NCI-H1092 treated with DMSO at 0.1 percent for 48 hours (cell line): ENCODE results near the gene LLGL2.
A peak's percentile ranks its signal among the peaks of the same experiment; 100 is the strongest.
"Not testable (repeated sequence)": the region's sequence is repeated elsewhere in the genome, so short reads cannot be mapped to it uniquely, and the experiment has no call there.

Experiments used
- DNase-seq: peaks from one replicate; lab custom pipeline; 2025; lab: John Stamatoyannopoulos, UW

Gene LLGL2

DNA sequence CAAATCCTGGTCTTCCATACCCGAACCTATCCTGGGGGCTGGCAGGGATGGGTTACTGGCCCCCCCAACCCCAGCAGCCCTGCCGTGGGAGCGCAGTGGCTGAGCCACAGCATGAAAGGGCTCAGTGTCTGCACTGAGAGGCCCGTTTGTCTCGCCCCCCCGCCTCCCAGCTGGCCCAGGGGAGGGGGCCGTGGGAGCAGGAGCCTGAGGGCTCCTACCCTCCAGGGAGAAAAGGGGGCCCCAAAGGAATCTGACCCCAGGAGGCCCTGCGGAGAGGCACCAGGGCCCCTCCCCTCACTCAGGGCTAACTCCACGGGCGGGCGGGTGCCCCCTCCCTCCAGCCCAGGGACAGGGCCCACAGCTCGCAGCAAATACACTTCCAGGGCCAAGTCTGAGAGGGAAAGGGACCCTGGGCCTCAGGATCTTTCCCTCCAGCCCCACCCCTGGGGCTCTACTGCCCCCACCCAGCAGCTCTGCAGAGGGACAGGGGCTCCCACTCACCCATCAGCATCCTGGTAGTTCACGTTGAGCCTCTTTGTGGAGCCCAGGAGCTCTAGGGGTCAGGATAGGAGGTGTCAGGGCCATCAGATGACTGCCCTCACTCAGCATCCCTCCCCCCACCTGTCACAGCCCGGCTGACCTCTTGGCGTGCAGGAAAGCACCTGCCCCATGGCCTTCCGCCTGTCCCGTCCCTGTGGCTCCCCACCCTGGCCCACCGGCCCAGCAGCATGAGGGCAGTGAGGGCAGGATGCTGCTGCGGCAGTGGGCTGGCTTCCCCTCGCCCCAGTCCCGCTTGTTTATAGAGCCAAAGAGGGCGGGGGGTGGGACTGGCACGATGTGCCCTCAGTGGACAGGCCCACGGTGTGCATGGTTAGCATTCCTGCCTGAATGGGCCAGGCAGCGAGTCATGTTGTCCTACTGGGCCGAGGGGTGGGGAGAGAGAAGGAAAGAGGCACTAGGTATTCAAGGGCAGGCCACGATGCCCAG lies 17.5 kb upstream of the LLGL2 start:
- DNase-seq, result no peak

DNA sequence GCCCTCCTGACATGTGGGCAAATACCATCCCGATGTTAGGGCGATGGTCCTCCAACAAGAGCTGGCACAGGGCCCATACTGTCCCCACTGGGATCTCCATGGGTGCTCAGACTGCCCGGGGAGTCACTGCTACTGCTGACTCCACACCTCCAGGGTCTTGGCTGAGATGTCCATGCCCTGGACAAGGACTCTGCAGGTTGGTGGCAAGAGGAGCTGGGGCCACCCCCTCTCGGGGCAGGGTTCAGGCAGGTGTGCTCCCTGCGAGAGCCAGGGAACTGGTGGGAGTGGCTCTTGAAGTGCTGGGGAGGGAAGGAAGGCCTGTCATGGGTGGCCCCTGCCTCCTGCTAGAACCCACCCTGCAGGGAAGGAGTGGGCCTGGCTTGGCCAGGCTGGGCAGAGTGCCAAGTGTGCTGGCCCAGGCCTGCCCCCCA lies 16.6 kb upstream of the LLGL2 start:
- no peak for DNase-seq

- DNase-seq, result no peak
Measured at GRCh38 chr17:75509528-75510258, 15.8 kb upstream of the LLGL2 start.

GRCh38 chr17:75511270-75511609 lies 14.3 kb upstream of the LLGL2 start:
- DNase-seq, result no peak

GRCh38 chr17:75511610-75512575 lies 13.6 kb upstream of the LLGL2 start:
- DNase-seq, result no peak

DNA sequence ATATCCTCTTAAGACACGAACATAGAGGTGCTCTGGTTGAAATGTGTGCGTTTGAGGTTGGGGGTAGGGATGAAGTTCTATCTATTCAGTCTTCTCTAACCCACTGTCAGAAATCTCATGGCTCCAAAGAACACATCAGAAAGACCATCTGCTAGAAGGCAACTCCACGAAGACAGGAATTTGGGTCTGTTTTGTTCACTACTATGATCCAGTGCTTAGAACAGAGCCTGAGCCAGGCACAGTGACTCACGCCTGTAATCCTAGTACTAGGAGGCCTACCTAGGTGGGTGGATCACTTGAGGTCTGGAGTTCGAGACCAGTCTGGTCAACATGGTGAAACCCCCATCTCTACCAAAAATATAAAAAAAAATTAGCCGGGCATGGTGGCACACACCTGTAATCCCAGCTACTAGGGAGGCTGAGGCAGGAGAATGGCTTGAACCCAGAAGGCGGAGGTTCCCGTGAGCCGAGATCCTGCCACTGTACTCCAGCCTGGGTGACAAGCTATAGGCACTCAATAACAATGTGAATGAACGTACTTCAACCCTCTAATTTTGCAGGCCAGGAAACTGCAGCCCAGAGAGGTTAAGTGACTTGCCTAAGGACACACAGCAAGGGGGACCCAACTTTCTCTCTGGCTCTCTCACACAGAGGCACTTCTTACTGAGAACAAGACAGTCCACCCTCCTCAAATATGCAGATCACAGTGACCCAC lies 12.4 kb upstream of the LLGL2 start:
- no peak for DNase-seq

GRCh38 chr17:75513641-75514000 lies 11.9 kb upstream of the LLGL2 start:
- DNase-seq, result no peak

DNA sequence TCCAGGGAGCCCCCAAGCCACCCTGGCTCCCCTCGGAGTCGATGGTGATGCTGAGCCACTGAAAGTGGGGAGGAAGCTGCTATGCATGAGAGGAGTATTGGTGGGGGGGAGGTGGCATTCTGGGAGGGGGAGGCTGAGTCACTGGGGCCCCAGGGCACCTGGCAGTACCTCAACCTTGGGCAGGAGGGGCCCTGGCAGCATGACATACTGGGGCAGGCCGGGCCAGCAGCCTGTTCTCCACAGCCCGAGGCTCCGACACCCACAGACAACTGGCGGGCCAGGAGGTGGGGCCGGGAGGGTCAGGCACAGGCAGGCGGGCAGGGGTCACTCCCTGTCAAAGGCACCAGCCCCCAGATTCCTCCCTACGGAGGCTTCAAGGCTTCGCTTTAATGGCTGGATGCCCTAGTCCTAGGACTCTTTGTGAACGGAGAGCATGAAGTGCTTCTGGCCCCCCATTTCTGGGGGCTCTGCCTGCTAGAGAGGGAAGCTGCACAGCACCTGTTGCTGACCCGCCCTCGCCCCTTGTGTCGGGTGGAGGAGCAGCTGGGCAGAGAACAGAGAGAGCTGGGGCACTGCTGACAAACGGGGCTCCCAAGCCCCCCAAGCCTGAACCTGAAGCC lies 11.1 kb upstream of the LLGL2 start:
- DNase-seq, result no peak

- no peak for DNase-seq
Measured at GRCh38 chr17:75514919-75515495, 10.5 kb upstream of the LLGL2 start.

DNA sequence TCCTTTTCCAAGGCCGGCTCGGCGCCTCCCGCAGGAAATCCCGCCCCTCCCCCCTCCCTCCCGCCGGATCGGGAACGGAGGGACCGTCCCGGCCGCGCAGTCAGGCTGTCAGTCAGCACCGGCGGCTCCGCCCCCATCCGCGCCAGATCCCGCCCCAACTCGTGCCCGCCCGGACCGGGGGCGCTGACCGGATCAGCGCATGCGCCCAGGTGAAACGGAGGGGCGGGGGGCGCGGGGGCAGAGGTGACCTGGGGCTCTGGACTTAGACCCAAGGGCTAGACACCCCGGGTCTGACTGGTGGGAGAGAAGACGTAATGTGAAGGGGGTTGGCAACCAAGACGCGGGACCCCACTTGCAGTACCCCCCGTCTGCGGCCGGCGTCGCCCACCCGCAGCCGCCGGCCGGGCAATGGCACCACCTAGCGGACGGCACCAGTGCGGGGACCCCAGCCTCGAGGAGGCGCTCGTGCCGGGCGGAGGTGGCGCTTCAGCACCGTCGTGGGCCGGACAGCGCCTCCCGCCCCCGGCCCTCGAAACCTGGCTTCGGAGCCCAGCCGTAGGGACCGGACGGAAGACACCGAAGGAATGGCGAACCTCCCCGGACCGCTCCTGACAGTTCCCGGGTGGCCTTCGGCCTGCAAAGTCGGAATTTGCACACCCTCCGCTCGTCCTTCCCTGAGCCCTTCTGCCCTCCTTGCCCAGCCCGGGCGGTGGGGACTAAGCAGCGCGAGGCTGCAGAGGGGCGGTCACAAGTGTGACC lies 9.8 kb upstream of the LLGL2 start, which contains the start of gene CASKIN2:
Gene CASKIN2 (minus strand): TSS at position 42 of the 759 bp plus-strand sequence. CDS start 1,733 bp downstream, outside the sequence.
- DNase-seq, result peak; percentile 82

- DNase-seq, result peak; percentile 88
Measured at GRCh38 chr17:75516255-75516618, 9.3 kb upstream of the LLGL2 start, which contains the start of gene TSEN54. Gene TSEN54 (plus strand): TSS chr17:75516528. CDS start chr17:75516561, 33 bp downstream.

GRCh38 chr17:75516619-75517296 lies 8.7 kb upstream of the LLGL2 start:
- DNase-seq, result peak; percentile 32

- DNase-seq, result no peak
Measured at GRCh38 chr17:75517297-75517865, 8.1 kb upstream of the LLGL2 start.

DNA sequence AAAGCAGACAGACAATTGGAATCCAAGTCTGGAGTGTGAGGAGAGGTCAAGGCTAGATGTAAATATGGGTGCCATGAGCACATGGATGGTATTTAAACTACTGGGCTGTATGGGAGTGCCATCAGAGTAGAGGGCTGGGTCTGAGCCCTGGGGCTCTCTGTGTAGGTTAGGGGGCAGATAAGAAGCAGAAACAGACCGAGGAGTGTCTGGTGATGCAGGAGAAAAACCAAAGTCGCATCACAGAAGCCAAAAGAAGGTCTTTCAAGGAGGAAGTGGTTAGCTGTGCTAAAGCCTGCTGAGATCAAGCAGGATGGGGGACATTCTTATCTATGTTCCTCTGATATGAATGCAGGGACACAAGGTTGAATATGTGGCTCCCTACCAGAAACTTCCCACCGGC lies 7.3 kb upstream of the LLGL2 start:
- no peak for DNase-seq

DNA sequence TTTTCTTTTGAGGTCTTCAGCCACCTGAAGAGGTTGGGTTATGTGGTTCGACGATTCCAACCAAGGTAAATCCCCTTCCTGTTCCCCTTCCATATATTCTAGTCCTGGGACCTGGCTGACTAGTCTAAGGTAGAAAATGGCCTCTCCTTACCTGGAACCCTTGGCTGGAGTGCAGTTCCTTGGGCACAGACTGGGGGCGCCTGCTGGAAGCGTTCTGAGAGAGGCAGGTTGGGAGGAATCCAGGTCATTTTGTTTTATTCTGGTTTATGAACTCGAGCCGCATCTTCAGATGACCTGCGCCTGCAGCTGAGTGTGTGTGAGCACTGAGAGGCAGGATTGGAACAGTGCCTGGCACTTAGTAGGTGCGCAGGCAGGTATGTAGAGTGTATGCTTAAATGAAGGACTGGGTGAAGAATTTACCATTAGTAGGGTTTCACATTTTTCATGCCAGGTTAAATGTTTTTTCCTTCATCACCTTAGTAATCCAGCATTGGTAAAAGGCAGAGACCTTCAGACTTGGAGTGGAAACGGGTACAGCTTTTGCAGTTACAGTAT lies 6.4 kb upstream of the LLGL2 start:
- DNase-seq, result no peak

- DNase-seq, result not testable (repeated sequence)
Measured at GRCh38 chr17:75520413-75520812, 5.1 kb upstream of the LLGL2 start.

GRCh38 chr17:75521290-75521689 lies 4.2 kb upstream of the LLGL2 start:
- no peak for DNase-seq
